ENCODE measurements around the gene RYR2.

The RYR2 gene

GRCh38 chr1:237032029-237032428 lies 10.0 kb upstream of the RYR2 start:
- Histone ChIP-seq H3K27ac (ENCODE audit: low read length) (no peak overlapping the region), H3K4me3 (ENCODE audit: low read length in 2 of 2) (no peak overlapping the region), H3K27me3 (ENCODE audit: control insufficient read depth in 1 of 2, insufficient read depth in 2 of 2, low read length in 2 of 2) (no peaks in the 10 kb centered on the region), H3K36me3 (ENCODE audit: control insufficient read depth in 2 of 2, insufficient read depth in 2 of 2, low read length in 2 of 2) (no peaks in the 10 kb centered on the region), H3K9ac (ENCODE audit: low read length in 2 of 2) (no peak overlapping the region), H3K9me3 (ENCODE audit: control insufficient read depth in 2 of 2, low read length in 2 of 2) (no peaks in the 10 kb centered on the region), H3K4me1 (ENCODE audit: control insufficient read depth, insufficient read depth, low read length) (no peaks in the 10 kb centered on the region)

GRCh38 chr1:237033061-237033460 lies 8.9 kb upstream of the RYR2 start:
- H3K27ac ChIP-seq (ENCODE audit: low read length), result no peak overlapping the region

GRCh38 chr1:237033804-237034203 lies 8.2 kb upstream of the RYR2 start:
- Histone ChIP-seq H3K9me3 (ENCODE audit: control insufficient read depth in 2 of 2, low read length in 2 of 2) (no peaks in the 10 kb centered on the region), H3K4me1 (ENCODE audit: control insufficient read depth, insufficient read depth, low read length) (no peaks in the 10 kb centered on the region), H3K9ac (ENCODE audit: low read length in 2 of 2) (no peak overlapping the region), H3K27ac (ENCODE audit: low read length) (no peak overlapping the region), H3K4me3 (ENCODE audit: low read length in 2 of 2) (no peak overlapping the region), H3K36me3 (ENCODE audit: control insufficient read depth in 2 of 2, insufficient read depth in 2 of 2, low read length in 2 of 2) (no peaks in the 10 kb centered on the region), H3K27me3 (ENCODE audit: control insufficient read depth in 1 of 2, insufficient read depth in 2 of 2, low read length in 2 of 2) (no peaks in the 10 kb centered on the region)

More at GRCh38 chr1:237033061-237033460, 8.9 kb upstream of the RYR2 start:
- Histone ChIP-seq H3K4me1 (ENCODE audit: control insufficient read depth, insufficient read depth, low read length) (no peaks in the 10 kb centered on the region), H3K4me3 (ENCODE audit: low read length in 2 of 2) (no peak overlapping the region), H3K27me3 (ENCODE audit: control insufficient read depth in 1 of 2, insufficient read depth in 2 of 2, low read length in 2 of 2) (no peaks in the 10 kb centered on the region), H3K36me3 (ENCODE audit: control insufficient read depth in 2 of 2, insufficient read depth in 2 of 2, low read length in 2 of 2) (no peaks in the 10 kb centered on the region), H3K9ac (ENCODE audit: low read length in 2 of 2) (no peak overlapping the region), H3K9me3 (ENCODE audit: control insufficient read depth in 2 of 2, low read length in 2 of 2) (no peaks in the 10 kb centered on the region)

- H3K9ac ChIP-seq (ENCODE audit: low read length in 2 of 2), result no peak overlapping the region
- H3K4me1 ChIP-seq (ENCODE audit: control insufficient read depth, insufficient read depth, low read length), result no peaks in the 10 kb centered on the region
- no peak overlapping the region for H3K4me3 ChIP-seq (ENCODE audit: low read length in 2 of 2)
- H3K27me3 ChIP-seq (ENCODE audit: control insufficient read depth in 1 of 2, insufficient read depth in 2 of 2, low read length in 2 of 2), result no peaks in the 10 kb centered on the region
- no peaks in the 10 kb centered on the region for H3K36me3 ChIP-seq (ENCODE audit: control insufficient read depth in 2 of 2, insufficient read depth in 2 of 2, low read length in 2 of 2)
- H3K9me3 ChIP-seq (ENCODE audit: control insufficient read depth in 2 of 2, low read length in 2 of 2), result no peaks in the 10 kb centered on the region
- H3K27ac ChIP-seq (ENCODE audit: low read length), result no peak overlapping the region
Observed at GRCh38 chr1:237035759-237036158, 6.2 kb upstream of the RYR2 start.

- Histone ChIP-seq H3K4me3 (ENCODE audit: low read length in 2 of 2) (no peak overlapping the region), H3K27ac (ENCODE audit: low read length) (no peak overlapping the region), H3K36me3 (ENCODE audit: control insufficient read depth in 2 of 2, insufficient read depth in 2 of 2, low read length in 2 of 2) (no peaks in the 10 kb centered on the region), H3K27me3 (ENCODE audit: control insufficient read depth in 1 of 2, insufficient read depth in 2 of 2, low read length in 2 of 2) (no peaks in the 10 kb centered on the region), H3K9me3 (ENCODE audit: control insufficient read depth in 2 of 2, low read length in 2 of 2) (no peaks in the 10 kb centered on the region), H3K9ac (ENCODE audit: low read length in 2 of 2) (no peak overlapping the region), H3K4me1 (ENCODE audit: control insufficient read depth, insufficient read depth, low read length) (peaks cover 3% of the 10 kb centered on the region)
Observed at GRCh38 chr1:237038211-237038610, 3.8 kb upstream of the RYR2 start.

- Histone ChIP-seq H3K27me3 (ENCODE audit: control insufficient read depth in 1 of 2, insufficient read depth in 2 of 2, low read length in 2 of 2) (no peaks in the 10 kb centered on the region), H3K9ac (ENCODE audit: low read length in 2 of 2) (no peak overlapping the region)
Observed at GRCh38 chr1:237040823-237041222, 1.2 kb upstream of the RYR2 start.

GRCh38 chr1:237041461-237041794 lies 556 bp upstream of the RYR2 start:
- Histone ChIP-seq H3K9me3 (ENCODE audit: control insufficient read depth in 2 of 2, low read length in 2 of 2) (no peaks in the 10 kb centered on the region), H3K36me3 (ENCODE audit: control insufficient read depth in 2 of 2, insufficient read depth in 2 of 2, low read length in 2 of 2) (no peaks in the 10 kb centered on the region), H3K4me3 (ENCODE audit: low read length in 2 of 2) (peak overlapping the region; percentile 48 to 79), H3K27me3 (ENCODE audit: control insufficient read depth in 1 of 2, insufficient read depth in 2 of 2, low read length in 2 of 2) (no peaks in the 10 kb centered on the region), H3K4me1 (ENCODE audit: control insufficient read depth, insufficient read depth, low read length) (peaks cover 11% of the 10 kb centered on the region), H3K27ac (ENCODE audit: low read length) (no peak overlapping the region), H3K9ac (ENCODE audit: low read length in 2 of 2) (no peak overlapping the region)

More at GRCh38 chr1:237040823-237041222, 1.2 kb upstream of the RYR2 start:
- Histone ChIP-seq H3K9me3 (ENCODE audit: control insufficient read depth in 2 of 2, low read length in 2 of 2) (no peaks in the 10 kb centered on the region), H3K4me3 (ENCODE audit: low read length in 2 of 2) (no peak overlapping the region), H3K27ac (ENCODE audit: low read length) (no peak overlapping the region), H3K36me3 (ENCODE audit: control insufficient read depth in 2 of 2, insufficient read depth in 2 of 2, low read length in 2 of 2) (no peaks in the 10 kb centered on the region), H3K4me1 (ENCODE audit: control insufficient read depth, insufficient read depth, low read length) (peaks cover 11% of the 10 kb centered on the region)

- peak overlapping the region; percentile 43 to 57 for H3K9ac ChIP-seq (ENCODE audit: low read length in 2 of 2)
Observed at GRCh38 chr1:237042526-237042891, 525 bp downstream of the RYR2 start.

GRCh38 chr1:237042892-237043576 lies 1.1 kb downstream of the RYR2 start:
- Histone ChIP-seq H3K36me3 (ENCODE audit: control insufficient read depth in 2 of 2, insufficient read depth in 2 of 2, low read length in 2 of 2) (no peaks in the 10 kb centered on the region), H3K4me1 (ENCODE audit: control insufficient read depth, insufficient read depth, low read length) (peaks cover 11% of the 10 kb centered on the region), H3K4me3 (ENCODE audit: low read length in 2 of 2) (peak overlapping the region; percentile 79), H3K27ac (ENCODE audit: low read length) (peak overlapping the region; percentile 49), H3K27me3 (ENCODE audit: control insufficient read depth in 1 of 2, insufficient read depth in 2 of 2, low read length in 2 of 2) (no peaks in the 10 kb centered on the region), H3K9me3 (ENCODE audit: control insufficient read depth in 2 of 2, low read length in 2 of 2) (no peaks in the 10 kb centered on the region), H3K9ac (ENCODE audit: low read length in 2 of 2) (peak overlapping the region; percentile 43 to 57)

More at GRCh38 chr1:237042526-237042891, 525 bp downstream of the RYR2 start:
- peaks cover 11% of the 10 kb centered on the region for H3K4me1 ChIP-seq (ENCODE audit: control insufficient read depth, insufficient read depth, low read length)
- H3K36me3 ChIP-seq (ENCODE audit: control insufficient read depth in 2 of 2, insufficient read depth in 2 of 2, low read length in 2 of 2), result no peaks in the 10 kb centered on the region
- no peaks in the 10 kb centered on the region for H3K9me3 ChIP-seq (ENCODE audit: control insufficient read depth in 2 of 2, low read length in 2 of 2)
- no peaks in the 10 kb centered on the region for H3K27me3 ChIP-seq (ENCODE audit: control insufficient read depth in 1 of 2, insufficient read depth in 2 of 2, low read length in 2 of 2)
- H3K27ac ChIP-seq (ENCODE audit: low read length), result peak overlapping the region; percentile 49
- peak overlapping the region; percentile 79 for H3K4me3 ChIP-seq (ENCODE audit: low read length in 2 of 2)

- Histone ChIP-seq H3K9ac (ENCODE audit: low read length in 2 of 2) (no peak overlapping the region), H3K36me3 (ENCODE audit: control insufficient read depth in 2 of 2, insufficient read depth in 2 of 2, low read length in 2 of 2) (no peaks in the 10 kb centered on the region), H3K9me3 (ENCODE audit: control insufficient read depth in 2 of 2, low read length in 2 of 2) (no peaks in the 10 kb centered on the region), H3K4me1 (ENCODE audit: control insufficient read depth, insufficient read depth, low read length) (peaks cover 11% of the 10 kb centered on the region), H3K4me3 (ENCODE audit: low read length in 2 of 2) (peak overlapping the region; percentile 79), H3K27me3 (ENCODE audit: control insufficient read depth in 1 of 2, insufficient read depth in 2 of 2, low read length in 2 of 2) (no peaks in the 10 kb centered on the region), H3K27ac (ENCODE audit: low read length) (no peak overlapping the region)
Observed at GRCh38 chr1:237043846-237044636, 2.1 kb downstream of the RYR2 start.
